GM18858 (cell line): Measurements from ENCODE around the gene TMPRSS11B.
"Not testable (repeated sequence)": the region's sequence is repeated elsewhere in the genome, so short reads cannot be mapped to it uniquely, and the experiment has no call there.

Experiments used
- ATAC-seq: cut with Tn5 transposase; IDR thresholded peaks from one replicate; pipeline ENCODE4 v1.9.1; 2021; ENCODE audit not compliant: unreplicated experiment

TMPRSS11B gene

GRCh38 chr4:68228568-68228967, 16.9 kb downstream of the TMPRSS11B start:
- ATAC-seq = no peak

DNA sequence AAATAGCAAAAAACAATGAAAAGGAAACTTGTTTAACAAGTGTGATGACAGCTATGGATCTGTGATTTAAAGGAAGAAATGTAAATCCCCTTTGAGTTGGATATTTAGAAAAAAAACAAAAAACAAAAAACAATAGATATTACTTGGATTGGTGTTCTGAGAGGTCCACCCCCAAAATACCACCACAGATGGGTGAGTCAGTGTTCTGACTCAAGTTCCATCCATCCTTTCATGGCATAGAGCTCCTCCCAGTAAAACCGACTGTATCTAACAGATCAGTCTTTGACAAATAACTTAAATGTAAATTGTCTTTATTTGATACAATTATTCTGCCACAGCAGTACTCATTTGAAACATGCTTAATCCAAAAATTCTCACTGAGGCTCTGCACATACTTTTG, 27.4 kb downstream of the TMPRSS11B start:
- ATAC-seq = no peak

DNA sequence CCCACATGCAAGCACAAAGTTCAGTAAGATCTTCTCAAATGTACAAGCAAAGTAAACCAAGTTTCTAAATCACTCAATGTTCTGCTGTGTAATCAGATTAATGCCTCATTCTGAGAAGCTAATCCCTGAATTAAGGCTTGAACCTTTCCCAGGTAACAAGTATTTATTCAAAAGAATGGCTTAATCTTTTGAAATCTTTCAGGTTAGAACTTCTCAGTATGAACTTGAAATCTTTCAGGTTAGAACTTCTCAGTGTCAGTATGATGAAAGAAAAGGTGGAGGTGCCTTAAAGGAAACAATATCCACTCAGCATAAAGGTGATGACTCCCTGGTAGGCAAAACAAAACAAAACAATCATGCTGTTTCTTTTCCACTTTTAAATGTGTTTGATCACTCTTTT, 29.0 kb downstream of the TMPRSS11B start:
- no peak for ATAC-seq

- no peak for ATAC-seq
Observed at GRCh38 chr4:68209003-68209402, 36.5 kb downstream of the TMPRSS11B start.

GRCh38 chr4:68194305-68194704, 51.2 kb downstream of the TMPRSS11B start:
- ATAC-seq = not testable (repeated sequence)

DNA sequence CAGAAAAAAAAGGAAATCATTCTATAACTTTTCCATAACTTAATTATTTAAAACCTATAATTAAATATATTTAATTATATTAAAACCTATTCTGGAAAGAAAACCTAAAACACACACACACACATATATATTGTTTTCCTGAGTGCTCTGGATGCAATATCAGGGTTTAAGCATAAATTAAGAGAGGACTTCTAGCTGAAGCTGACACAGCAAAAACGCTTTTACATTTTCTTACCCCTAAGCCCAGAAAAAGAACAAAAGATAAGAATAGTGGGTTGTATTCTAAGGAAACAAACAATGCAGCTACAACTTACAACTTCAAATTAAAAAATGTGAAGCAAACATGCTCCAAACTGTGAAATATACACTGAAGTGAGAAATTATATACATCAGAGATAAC, 52.3 kb downstream of the TMPRSS11B start:
- no peak for ATAC-seq

DNA sequence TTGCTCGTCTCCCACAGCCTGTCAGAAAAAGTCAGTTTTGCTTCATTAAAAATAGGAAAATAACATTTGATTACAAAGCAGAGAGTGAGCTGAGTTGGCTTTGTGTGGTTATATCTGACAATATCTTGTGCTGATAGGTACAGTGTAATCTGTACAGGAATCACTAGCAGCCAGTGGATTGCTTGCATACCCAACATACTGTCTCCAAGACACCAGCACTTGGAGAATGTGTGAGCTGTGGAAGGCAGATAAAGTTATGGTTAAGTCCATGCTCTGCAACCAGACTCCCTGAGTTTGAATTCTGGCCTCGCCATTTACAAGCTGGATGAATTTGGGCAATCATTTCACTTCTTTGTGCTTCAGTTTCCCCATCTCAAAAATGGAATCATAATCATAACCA, 58.3 kb downstream of the TMPRSS11B start:
- ATAC-seq = no peak

- ATAC-seq = no peak
Observed at GRCh38 chr4:68184923-68185322, 60.6 kb downstream of the TMPRSS11B start.

DNA sequence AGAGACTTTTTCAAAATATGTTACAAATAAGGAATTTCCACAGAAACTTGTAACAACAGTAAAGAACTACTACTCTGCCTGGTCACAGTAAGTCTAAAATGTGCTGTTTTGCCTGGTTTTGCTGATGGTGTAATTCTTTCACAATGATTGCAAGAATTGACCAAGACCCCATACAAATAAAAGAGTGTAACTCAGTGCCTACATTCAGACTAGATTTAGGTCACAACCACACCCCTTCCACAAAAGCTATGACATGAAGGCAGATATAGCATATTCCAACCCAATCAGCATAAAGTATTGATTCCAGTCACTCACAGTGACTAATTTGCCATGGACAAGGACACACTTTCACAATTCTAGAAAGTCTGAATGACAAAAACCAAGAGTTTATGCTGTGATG, 62.1 kb downstream of the TMPRSS11B start:
- no peak for ATAC-seq

- no peak for ATAC-seq
Observed at GRCh38 chr4:68182382-68182820, 63.1 kb downstream of the TMPRSS11B start.

- no peak for ATAC-seq
Observed at GRCh38 chr4:68180849-68181526, 64.5 kb downstream of the TMPRSS11B start.

DNA sequence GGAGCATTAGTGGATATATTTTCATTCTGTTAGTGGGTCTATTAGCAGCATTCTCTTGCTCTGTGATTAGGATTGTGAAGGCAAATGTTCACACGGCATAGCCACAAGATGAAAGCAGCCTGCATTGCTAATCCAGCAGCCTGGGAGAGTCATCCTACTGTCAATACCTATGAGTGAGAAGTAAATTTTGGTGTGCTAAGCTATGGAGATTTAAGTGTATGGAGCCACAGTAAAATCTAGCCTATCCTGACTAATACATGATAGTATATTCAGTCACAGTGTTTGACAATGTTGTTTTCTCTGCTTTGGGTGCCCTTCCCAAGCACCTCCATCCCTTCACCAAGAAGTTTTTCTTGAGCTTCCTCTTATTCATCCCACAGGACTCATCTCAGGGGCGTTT, 68.6 kb downstream of the TMPRSS11B start:
- ATAC-seq = no peak
